Measurements from ENCODE around the gene SSBP4.
"Not testable (repeated sequence)": the region's sequence is repeated elsewhere in the genome, so short reads cannot be mapped to it uniquely, and the experiment has no call there.

The SSBP4 gene

DNA sequence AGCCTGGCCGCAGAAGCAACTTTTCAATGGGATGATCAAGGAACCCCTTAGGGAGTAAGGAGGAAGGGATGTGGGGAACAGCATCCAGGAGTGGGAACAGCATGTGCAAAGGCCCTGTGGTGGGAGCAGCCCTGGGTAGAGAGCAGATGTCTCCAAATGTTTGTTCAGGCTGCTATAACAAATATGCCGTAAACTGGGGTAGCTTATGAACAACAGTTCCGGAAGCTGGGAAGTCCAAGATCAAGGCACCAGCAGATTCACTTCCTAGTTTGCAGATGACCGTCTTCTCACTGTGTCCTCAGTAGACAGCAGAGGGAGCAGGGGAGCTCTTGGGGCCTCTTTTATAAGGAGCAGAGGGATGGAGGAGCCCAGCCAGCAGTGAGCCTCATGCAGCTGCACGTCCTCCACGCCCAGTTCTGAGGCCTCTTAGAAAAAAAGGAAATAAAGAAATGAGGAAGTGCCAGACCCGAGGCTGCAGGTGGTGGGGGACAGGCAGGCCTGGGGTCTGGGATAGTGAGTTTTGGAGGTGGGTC, 17.6 kb upstream of the SSBP4 start:
- CTCF ChIA-PET = interaction anchor here (0.6 to 1.2 kb wide), 8 partner anchors 13 to 339 kb away, joined by 3 to 4 read pairs (median 3); partner anchors contain the start of gene GDF15
- H3K27ac ChIP-seq = peak overlapping the region; percentile 54
- no peak for DNase-seq (ENCODE audit: low spot score)
- TF ChIP-seq, protein P1, sequence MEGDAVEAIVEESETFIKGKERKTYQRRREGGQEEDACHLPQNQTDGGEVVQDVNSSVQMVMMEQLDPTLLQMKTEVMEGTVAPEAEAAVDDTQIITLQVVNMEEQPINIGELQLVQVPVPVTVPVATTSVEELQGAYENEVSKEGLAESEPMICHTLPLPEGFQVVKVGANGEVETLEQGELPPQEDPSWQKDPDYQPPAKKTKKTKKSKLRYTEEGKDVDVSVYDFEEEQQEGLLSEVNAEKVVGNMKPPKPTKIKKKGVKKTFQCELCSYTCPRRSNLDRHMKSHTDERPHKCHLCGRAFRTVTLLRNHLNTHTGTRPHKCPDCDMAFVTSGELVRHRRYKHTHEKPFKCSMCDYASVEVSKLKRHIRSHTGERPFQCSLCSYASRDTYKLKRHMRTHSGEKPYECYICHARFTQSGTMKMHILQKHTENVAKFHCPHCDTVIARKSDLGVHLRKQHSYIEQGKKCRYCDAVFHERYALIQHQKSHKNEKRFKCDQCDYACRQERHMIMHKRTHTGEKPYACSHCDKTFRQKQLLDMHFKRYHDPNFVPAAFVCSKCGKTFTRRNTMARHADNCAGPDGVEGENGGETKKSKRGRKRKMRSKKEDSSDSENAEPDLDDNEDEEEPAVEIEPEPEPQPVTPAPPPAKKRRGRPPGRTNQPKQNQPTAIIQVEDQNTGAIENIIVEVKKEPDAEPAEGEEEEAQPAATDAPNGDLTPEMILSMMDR (conservative IDR thresholded peaks at IDR 0.05; ENCODE audit: low read depth) = peak; percentile 42; the same call in 1 of the 2 replicates
- POLR2A ChIA-PET (ENCODE audit: low non-redundant PET) = no interaction called here

DNA sequence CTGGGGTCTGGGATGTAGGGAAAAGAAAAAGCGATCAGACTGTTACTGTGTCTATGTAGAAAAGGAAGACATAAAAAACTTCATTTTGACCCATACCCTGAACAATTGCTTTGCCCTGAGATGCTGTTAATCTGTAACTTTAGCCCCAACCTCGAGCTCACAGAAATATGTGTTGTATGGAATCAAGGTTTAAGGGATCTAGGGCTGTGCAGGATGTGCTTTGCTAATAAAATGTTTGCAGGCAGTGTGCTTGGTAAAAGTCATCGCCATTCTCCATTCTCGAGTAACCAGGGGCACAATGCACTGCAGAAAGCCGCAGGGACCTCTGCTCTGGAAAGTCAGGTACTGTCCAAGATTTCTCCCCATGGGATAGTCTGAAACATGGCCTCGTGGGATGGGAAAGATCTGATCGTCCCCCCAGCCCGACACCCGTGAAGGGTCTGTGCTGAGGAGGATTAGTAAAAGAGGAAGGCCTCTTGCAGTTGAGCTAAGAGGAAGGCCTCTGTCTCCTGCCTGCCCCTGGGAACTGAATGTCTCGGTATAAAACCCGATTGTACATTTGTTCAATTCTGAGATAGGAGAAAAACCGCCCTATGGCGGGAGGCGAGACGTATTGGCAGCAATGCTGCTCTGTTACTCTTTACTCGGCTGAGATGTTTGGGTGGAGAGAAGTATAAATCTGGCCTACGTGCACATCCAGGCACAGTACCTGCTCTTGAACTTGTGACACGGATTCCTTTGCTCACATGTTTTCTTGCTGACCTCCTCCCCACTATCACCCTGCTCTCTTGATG, 16.5 kb upstream of the SSBP4 start:
- POLR2A ChIA-PET (ENCODE audit: low non-redundant PET); DNase-seq (ENCODE audit: low spot score): not testable (repeated sequence)
- CTCF ChIA-PET = interaction anchor here (0.6 to 1.2 kb wide), 5 partner anchors 14 to 187 kb away, joined by 3 to 4 read pairs (median 3); partner anchors contain the start of gene GDF15
- H3K27ac ChIP-seq = peak overlapping the region; percentile 54

DNA sequence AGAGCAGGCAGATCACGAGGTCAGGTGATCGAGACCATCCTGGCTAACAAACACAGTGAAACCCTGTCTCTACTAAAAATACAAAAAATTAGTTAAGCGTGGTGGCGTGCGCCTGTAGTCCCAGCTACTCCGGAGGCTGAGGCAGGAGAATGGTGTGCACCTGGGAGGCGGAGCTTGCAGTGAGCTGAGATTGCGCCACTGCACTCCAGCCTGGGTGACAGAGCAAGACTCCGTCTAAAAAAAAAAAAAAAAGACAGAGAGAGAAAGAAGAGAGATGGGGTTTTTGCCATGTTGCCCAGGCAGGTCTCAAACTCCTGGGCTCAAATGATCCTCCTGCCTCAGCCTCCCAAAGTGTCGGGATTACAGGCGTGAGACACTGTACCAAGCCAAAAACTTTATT, 13.4 kb upstream of the SSBP4 start:
- not testable (repeated sequence) for H3K27ac ChIP-seq; DNase-seq (ENCODE audit: low spot score)
- CTCF ChIA-PET = interaction anchor here (0.7 kb wide), 1 partner anchor 15 kb away, joined by 3 read pairs; no protein-coding TSS in a partner anchor
- POLR2A ChIA-PET (ENCODE audit: low non-redundant PET) = interaction anchor here (0.6 kb wide), 1 partner anchor 17 kb away, joined by 4 read pairs; no protein-coding TSS in a partner anchor

DNA sequence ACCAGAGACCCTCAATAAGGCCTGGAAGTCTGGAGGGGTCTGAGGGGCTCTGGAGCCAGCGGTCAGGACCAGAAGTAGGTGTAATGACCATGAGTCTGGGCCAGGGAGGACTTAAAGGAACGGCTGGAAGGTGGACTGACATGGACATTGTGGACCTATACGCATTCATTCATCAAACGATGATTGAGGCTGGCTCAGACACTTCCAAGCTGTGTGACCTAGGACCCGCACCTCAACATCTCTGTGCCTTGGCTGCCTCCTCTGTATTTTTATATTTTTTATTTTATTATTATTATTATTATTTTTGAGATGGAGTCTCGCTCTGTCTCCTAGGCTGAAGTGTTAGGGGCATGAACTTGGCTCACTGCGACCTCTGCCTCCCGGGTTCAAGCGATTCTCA, 12.4 kb upstream of the SSBP4 start:
- TF ChIP-seq, protein P1 (conservative IDR thresholded peaks at IDR 0.05; ENCODE audit: low read depth) = no peak
- H3K27ac ChIP-seq = no peak overlapping the region
- POLR2A ChIA-PET (ENCODE audit: low non-redundant PET) = no interaction called here
- no peak for DNase-seq (ENCODE audit: low spot score)
- CTCF ChIA-PET = no interaction called here

DNA sequence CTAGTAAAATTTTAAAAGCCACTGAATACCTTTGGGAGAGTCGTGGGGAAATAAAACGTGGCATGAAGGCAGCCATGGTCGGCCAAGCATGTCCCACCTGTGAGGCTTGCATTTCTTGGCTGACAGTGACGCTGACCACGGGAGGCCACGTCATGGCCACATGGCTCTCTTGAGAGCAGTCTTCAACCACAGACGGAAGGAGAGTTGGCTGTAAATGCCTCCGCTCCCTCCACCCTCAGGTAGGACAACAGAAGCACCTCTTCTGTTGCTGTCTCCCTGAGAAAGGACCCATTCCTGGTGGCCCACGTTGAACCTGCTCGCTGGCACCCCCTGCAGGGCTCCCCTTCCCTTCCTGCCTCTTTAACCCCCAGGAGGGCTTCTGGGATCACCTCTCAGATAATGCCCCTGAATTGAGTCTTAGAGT, 11.1 kb upstream of the SSBP4 start:
- ChIA-PET POLR2A (ENCODE audit: low non-redundant PET) (no interaction called here), CTCF (no interaction called here)
- DNase-seq (ENCODE audit: low spot score) = no peak
- peak overlapping the region; percentile 14 for H3K27ac ChIP-seq
- TF ChIP-seq, protein P1 (conservative IDR thresholded peaks at IDR 0.05; ENCODE audit: low read depth) = peak; percentile 35

DNA sequence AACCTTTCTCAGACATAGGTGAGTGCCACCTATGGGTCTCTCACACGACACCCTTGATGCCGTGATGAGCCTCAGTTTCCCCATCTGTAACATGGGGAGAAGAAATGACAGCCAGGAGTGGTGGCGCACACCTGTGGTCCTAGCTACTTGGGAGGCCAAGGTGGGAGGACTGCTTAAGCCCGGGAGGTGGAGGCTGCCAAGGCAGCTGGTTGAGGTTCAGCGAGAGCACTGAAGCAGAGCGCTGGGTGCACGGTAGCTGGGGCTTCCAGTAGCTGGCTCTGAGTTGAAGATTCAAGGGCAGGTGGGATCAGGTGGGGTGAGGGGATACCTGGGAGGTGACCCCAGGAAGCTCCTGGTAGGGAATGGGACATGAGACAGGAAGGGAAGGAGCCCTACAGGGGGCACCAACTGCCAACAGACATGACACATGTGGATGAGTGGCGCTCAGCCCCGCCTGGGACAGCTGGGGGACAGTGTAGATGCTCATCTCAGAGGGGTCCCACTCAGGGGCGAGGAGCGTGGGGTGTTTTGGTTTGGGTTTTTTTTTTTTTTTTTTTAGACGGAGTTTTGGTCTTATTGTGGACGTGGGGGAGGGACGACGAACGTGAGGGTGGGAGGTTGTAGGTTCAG, 6.5 kb upstream of the SSBP4 start:
- no peak overlapping the region for H3K27ac ChIP-seq

More for the DNA sequence above, 6.5 kb upstream of the SSBP4 start:
- CTCF ChIA-PET = interaction anchor here (0.6 to 3.7 kb wide), 4 partner anchors 24 to 314 kb away, joined by 3 to 16 read pairs (median 6); partner anchors contain the start of gene GDF15
- no peak for DNase-seq (ENCODE audit: low spot score)
- POLR2A ChIA-PET (ENCODE audit: low non-redundant PET) = no interaction called here
- TF ChIP-seq, protein P1 (conservative IDR thresholded peaks at IDR 0.05; ENCODE audit: low read depth) = no peak

Measured in RWPE1 (cell line).